ENCODE data around the gene EFNA5.
"Not testable (repeated sequence)": the region's sequence is repeated elsewhere in the genome, so short reads cannot be mapped to it uniquely, and the experiment has no call there.

Gene EFNA5

GRCh38 chr5:107515521-107516080 is 155.1 kb downstream of the EFNA5 start:
- no peak for DNase-seq

- no peak for DNase-seq
Measured at GRCh38 chr5:107514305-107514704, 156.4 kb downstream of the EFNA5 start.

DNA sequence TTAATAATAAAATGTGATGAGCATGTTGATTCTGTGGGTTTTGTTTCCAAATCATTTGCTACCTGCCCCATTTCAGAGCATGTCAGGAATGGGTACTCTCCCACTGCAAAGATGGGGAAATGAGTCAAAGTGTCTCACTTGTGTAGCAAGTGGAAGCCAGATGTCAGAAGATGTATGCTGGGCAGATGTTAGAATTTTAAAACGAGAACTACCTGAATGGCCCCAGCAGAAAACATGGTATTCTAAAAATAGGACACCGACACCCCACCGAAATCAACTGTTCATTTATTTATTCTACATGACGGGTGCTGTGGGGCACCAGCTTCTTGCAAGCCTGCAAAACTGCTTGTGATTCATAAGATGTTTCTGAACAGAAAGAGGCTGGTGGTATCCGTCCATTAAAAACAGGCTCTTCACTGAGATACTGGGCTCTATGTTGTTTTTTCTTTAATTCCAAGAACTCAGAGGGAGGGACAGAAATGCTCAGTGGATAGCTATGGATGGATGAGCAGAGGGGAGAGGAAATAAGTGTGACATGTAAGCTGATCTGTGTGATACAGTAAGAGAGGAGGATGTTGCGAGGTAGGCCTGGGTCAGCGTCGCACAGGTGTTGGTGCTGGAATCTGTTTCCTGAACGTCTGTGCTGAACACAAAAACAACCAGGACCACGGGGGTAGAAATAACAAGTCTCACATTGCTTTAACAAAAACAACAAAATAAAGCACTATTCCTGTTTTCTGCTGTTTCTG is 157.2 kb downstream of the EFNA5 start:
- DNase-seq, result no peak

- no peak for DNase-seq
Measured at GRCh38 chr5:107512029-107512428, 158.7 kb downstream of the EFNA5 start.

DNA sequence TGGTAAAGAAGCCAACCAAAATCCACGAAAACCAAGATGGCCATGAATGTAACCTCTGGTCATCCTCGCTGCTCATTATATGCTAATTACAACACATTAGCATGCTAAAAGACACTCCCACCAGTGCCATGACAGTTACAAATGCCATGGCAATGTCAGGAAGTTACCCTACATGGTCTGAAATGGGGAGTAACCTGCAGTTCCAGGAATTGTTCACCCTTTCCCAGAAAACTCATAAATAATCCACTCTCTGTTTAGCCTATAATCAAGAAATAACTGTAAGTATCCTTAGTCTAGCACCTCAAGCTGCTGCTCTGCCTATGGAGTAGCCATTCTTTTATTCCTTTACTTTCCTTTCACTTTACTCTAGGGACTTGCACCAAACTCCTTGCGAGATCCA is 160.6 kb downstream of the EFNA5 start:
- DNase-seq, result no peak

DNA sequence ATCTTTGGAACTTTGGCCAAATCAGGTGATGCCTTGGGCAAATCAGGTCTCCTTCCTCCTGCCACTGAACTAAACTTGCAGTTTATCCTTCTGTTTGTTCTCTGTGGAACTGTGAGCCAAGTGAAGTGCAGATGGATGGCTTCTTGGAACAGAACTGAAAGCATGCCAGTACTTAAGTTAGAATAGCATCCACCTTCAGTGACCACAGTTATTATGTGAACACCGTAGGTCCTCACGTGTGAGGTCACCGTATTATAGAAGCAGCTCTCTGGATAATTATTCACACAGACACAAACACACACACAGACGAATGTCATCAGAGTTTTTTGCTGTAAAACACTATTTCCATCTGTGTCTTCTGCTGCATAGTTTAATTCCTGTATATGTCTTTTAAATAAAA is 162.6 kb downstream of the EFNA5 start:
- no peak for DNase-seq

DNA sequence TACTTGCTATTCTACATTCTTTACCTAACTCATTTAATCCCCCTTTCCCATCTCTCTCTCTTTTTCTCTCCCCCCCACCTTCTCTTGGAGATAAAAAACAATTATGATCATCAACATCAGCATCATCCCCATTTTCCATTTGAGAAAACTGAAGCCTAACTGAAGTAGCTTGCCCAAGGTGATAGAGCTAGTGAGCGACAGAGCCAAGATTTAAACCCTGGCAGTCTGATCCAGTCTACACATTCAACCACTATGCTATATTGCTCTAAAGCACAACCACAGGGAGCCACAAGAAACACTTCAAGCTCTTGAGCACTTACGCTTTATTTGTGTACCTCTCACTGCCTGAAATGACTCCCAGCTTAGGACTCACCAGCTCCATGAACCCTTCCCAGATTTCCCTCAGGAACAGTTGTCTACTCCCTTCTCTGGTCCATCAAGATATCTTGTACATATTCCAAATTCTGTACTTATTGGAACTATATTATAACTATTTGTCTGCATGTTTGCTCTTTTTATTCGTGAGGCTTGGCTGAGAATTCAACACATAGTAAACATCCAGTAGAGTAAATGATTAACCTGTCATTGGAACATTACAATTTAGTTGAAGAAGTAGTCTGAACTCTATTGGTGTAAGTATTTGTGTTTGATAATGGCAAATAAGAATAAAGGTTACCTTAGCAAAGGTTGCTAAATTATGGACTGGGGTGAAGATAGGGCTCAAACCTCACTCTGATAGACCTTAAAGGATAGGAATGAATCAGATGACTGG is 164.8 kb downstream of the EFNA5 start:
- no peak for DNase-seq

DNA sequence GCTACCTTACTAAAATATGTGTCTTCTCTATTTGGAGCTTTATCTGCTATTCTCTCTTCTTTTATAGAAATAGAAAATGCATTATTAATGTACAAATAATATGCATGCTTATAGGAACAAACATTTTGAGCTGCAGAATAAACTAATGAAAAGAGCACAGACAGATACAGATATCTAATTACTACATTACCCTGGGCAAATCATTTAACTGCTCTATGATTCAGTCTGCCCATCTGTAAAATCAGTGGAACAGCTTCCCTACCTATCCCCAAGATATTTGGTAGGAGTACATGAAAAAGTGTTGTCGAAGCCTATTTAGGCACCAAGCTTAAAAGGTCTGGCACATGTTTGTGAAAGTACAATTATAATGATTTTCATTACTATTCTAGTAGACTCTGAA is 166.3 kb downstream of the EFNA5 start:
- no peak for DNase-seq

GRCh38 chr5:107502676-107503060 is 168.1 kb downstream of the EFNA5 start:
- no peak for DNase-seq

- DNase-seq, result no peak
Measured at GRCh38 chr5:107501965-107502675, 168.6 kb downstream of the EFNA5 start.

- no peak for DNase-seq
Measured at GRCh38 chr5:107500840-107501239, 169.9 kb downstream of the EFNA5 start.

DNA sequence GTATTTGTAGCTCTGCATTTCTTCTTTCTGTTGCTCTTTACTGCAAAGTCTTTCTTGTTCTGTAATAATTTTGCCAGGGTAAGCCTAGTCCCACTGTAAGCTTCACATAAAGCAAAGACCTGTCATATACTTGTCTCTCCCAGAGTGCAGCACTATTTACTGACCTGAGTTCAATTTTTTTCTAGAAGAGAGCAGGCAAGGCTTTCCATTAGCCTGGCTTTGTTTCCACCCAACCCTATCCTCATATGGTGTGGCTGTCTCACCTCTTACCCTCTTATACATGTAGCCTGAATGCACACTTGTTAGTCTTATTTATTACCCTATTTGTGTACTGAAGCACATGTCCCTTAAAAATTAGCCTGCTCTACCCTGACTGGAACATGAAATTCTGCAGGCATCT is 170.4 kb downstream of the EFNA5 start:
- DNase-seq, result no peak

- DNase-seq, result no peak
Measured at GRCh38 chr5:107499776-107500175, 171.0 kb downstream of the EFNA5 start.

DNA sequence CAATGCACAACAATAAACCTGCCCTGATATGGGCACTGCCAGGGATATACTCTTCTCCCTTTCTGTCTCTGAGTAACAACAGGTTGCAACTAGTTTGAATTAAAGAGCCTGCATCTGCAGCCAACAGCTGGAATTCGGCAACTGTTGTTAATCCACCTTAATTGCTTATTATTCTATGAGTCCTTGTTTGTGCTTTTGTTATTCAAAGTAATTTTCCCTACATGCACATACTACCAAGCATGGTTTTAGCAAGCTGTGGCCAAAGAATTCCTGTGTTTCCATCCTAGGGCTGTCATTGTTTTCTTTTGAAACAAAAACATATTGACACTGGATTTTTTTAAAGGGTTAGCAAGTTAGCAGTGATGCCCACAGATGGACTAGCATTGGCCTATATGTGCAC is 171.5 kb downstream of the EFNA5 start:
- DNase-seq, result no peak

DNA sequence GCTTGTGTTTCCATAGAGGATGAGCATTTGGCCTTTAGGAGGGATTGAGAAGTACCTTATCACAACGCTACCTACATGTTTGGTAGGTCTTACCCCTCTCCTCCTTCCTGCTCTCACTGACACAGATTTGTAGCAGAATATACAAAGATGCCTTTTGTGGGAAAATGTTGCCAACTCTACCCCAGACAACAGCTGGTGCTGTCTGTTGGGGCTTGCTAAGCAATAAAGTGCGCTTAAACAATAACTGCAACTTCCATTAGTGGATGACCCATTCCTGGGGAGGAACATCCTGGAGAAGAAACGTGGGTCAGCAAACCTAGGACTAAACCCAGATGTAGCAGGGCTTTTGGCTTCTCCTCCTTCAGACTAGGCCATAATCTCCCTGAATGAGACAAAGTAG is 174.3 kb downstream of the EFNA5 start:
- no peak for DNase-seq

DNA sequence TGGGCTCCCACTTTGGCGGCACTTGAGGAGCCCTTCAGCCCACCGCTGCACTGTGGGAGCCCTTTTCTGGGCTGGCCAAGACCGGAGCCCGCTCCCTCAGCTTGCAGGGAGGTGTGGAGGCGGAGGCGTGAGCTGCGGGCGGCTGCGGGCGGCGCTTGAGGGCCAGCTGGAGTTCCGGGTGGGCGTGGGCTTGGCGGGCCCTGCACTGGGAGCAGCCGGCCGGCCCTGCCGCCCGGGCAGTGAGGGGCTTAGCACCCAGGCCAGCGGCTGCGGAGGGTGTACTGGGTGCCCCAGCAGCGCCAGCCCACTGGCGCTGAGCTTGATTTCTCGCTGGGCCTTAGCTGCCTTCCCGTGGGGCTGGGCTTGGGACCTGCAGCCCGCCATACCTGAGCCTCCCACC is 176.6 kb downstream of the EFNA5 start:
- not testable (repeated sequence) for DNase-seq

DNA sequence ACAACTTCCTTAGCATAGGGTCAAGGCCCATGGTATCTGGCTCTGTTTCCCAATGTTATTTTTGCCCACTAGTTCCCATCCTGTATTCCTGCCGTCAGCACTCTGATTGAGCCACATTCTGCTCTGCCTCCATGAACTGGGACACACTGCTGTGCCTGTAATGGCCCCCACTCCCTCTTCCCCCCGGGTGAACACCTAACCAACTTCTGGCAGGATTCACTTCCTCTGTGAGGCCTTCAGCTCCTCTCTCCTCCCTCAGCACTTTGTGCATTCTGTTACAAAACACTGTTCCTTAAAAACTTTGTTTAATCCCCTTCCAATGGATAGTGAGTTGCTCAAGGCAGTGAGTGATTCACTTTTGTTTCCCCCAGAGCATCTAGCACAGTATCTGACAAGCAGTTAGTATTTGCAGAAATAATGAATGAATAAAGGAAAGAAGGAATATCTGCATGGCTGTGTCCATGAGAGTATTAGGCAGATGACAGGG is 183.6 kb downstream of the EFNA5 start:
- DNase-seq, result no peak

DNA sequence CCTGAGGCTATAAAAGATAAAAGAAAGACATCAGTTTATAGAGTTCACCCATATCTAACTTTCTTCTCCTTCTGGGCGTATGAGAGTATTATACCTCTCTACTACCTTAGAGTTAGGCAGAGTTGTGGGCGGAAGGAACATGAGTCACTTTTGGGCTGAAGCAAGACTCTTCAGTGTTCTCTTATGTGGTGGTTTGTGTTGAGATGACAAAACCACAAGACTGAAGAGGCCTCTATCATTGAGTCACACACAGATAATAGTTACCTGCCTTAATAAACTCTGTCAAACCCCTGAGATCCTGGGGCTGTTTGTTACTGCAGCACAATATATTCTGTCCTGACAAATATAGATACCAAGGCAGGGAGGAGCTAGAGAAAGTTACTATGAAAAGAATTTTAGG is 184.2 kb downstream of the EFNA5 start:
- no peak for DNase-seq

DNA sequence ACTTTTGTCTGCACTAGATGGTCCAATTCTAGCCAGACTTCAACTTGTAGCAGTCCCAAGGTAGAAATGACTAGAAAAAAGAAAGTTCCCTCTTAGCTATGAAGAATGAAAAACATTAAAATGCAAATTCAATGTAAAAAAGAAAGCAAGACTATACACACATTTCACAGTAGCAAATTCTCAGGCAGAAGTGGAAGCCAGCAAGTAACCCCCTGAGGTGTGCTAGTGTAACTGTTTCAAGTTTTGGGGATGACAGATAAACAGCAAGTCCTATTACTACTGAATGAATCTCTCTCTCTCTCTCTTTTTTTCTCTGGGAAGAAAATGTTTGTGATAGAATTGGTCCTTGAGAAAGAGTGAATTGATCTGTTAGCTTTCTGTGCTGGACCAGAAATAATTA is 185.6 kb downstream of the EFNA5 start:
- no peak for DNase-seq

GRCh38 chr5:107484281-107484680 is 186.5 kb downstream of the EFNA5 start:
- DNase-seq, result no peak

- no peak for DNase-seq
Measured at GRCh38 chr5:107483231-107484024, 187.3 kb downstream of the EFNA5 start.

- DNase-seq, result no peak
Measured at GRCh38 chr5:107478068-107478641, 192.6 kb downstream of the EFNA5 start.

Measured in activated CD4-positive, alpha-beta T cell treated with anti-CD3 and anti-CD28 coated beads for 1 hour (primary cell).